ENCODE results near the gene TGFBRAP1. TPM values are rescaled to one million over a fixed set of nuclear protein-coding genes. Genes with fewer than 3 reads are reported as not detected.

TGFBRAP1 gene
- total and polyA plus RNA-seq, 9 of the 15 experiments (the other 6 are each of a cell fraction or from before 2014, with no cell fraction given) = 3.7 to 18.0 (median 11.0) TPM

- TF ChIP-seq PBX2 (CRISPR knock-in tag; IDR thresholded peaks at IDR 0.05; ENCODE audit: low read depth) (no peak), PBX2 (tag; conservative IDR thresholded peaks at IDR 0.05; ENCODE audit: low read depth) (no peak), ZNF592 (IDR thresholded peaks at IDR 0.05) (peak; percentile 51; the same call in 1 of the 2 replicates), ARHGAP35 (IDR thresholded peaks at IDR 0.05; ENCODE audit: partially characterized antibody) (no peak), MEIS2 (IDR thresholded peaks at IDR 0.05; ENCODE audit: partially characterized antibody) (no peak), BRF1 (IDR thresholded peaks at IDR 0.05; ENCODE audit: borderline replicate concordance, extremely low read depth, insufficient read length) (no peak), ZNF507 (tag; conservative IDR thresholded peaks at IDR 0.05) (no peak), KDM1A (IDR thresholded peaks at IDR 0.05) (peak; percentile 60 to 72), ZNF644 (tag; IDR thresholded peaks at IDR 0.05; ENCODE audit: low read depth) (no peak), PPARD (CRISPR knock-in tag; IDR thresholded peaks at IDR 0.05) (no peak), SOX6 (IDR thresholded peaks at IDR 0.05) (no peak), CGGBP1 (CRISPR knock-in tag; IDR thresholded peaks at IDR 0.05) (no peak), CBX2 (IDR thresholded peaks at IDR 0.05; ENCODE audit: insufficient read depth, low read length, poor library complexity, severe bottlenecking) (no peak)
Measured at GRCh38 chr2:105328281-105329196, 996 bp downstream of the TGFBRAP1 start (continued).
